Inflammatory macrophage treated with lipopolysaccharide for 4 hours (primary cell): Measurements from ENCODE around the gene CLMN.
"Not testable (repeated sequence)": the region's sequence is repeated elsewhere in the genome, so short reads cannot be mapped to it uniquely, and the experiment has no call there.

ENCODE experiments used
- DNase-seq: peaks from one replicate; pipeline ENCODE4 v3.0.0-alpha.2; 2020

Gene CLMN

GRCh38 chr14:95151561-95151960, 168.1 kb downstream of the CLMN start:
- DNase-seq, result no peak

GRCh38 chr14:95150910-95151309, 168.8 kb downstream of the CLMN start:
- no peak for DNase-seq

DNA sequence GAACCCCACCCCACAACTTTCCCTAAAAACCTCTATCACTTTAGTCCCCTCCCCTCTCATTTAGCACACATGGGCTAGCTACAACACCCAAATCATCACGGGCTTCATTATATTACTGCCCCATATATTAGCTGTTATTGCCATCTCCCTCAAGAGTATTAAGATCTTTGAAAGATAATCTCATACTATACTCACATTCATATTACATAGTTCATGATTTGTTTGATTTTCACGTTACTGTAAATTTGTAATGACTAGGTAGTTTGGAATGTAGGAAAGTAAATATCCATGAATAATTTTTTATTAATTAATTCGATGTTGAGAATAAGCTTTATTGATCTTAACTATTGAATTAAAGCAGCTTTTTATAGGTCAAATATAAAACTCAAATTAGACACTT, 170.3 kb downstream of the CLMN start:
- DNase-seq, result no peak

GRCh38 chr14:95147597-95147996, 172.1 kb downstream of the CLMN start:
- no peak for DNase-seq

- peak; percentile 88 for DNase-seq
These were observed 173.5 kb downstream of the CLMN start for GRCh38 chr14:95146079-95146771.

DNA sequence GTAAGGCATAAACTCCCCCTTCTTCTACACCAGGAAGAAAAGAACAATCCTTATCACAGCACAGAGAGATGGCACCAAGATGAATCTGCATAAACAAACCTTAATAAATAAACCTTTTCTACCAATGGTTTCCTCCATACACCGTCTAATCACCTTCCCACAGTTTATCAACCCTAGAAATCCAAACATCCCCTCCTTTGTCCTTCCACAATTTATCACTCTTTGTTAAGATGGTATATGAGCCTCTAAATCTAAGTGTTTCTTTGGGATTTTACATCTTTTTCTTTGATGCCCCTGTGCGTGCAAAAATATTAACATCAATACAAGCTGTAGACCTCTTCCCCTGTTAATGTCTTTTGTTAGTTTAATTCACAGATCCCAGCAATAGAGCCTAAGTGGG, 174.9 kb downstream of the CLMN start:
- DNase-seq, result no peak

DNA sequence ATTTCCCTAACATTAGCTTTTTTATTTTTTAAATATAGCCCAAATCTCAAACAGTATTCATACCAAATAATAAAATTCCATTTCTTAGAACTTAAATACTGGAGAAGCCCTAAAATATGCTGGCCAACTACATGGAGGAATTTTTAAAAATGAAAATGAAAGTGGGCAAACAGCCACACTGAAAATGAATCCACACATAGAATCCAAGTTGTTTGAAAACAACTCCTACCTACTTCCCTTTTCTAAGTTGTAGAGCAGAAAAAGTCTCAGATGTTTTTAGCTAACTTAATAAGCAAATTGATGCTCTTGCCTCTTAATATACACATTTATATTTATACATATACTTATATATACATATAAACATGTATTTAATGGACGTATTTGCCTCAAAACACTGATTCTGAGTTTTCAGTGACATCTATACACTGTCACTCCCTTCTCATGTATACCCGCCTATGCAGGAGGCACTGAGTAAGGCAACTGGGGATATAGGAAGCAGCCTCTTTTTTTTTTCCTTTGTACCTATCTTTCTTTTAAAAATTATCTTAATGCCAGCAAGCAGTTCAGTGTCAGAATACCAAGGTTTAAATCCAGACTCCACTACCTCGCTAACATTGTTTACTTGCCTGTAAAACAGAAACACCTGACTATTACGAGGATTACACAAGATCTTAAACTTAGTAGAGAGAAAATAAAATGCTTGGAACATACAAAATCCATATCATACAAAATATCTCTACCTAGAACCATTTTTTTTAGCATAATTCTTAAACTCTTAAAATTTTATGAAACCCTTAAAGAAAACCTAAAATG, 175.7 kb downstream of the CLMN start:
- DNase-seq, result peak; percentile 81

DNA sequence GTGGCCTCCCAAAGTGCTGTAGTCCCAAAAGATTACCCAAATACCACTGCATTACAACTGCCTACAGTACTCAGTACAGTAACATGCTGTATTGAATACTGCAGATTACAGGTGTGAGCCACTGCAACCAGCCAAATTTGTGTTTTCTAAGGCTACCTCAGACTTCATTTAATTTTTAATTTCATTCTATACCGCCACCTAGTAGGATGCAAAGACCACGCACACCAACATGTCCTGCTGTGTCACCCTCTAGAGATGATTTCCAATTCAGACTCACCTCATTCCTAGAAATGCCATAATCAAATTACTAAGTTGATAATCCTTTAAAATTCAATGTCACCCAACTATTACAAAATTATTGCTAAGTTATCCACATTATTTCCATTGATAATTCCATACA, 177.5 kb downstream of the CLMN start:
- DNase-seq, result no peak

DNA sequence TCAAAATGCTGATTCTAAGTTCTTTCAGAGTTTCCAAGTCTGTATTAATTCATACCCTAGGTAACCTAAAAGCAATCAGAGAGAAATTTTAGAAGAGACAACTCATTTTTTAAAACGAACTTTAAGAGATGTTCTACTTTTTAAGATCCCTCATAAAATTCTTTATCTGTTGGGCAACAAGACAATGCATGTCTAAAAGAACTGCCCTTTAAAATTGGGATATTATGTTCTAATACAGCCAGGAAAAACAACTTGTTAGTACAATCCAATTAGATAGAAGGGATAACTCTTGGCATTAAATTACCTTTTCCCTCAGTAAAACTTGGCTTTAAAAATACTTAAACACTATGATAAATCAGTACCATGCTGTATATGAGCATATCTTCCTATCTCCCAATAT, 178.0 kb downstream of the CLMN start:
- no peak for DNase-seq

- DNase-seq, result peak; percentile 96
These were observed 179.4 kb downstream of the CLMN start for GRCh38 chr14:95140060-95140858.

- DNase-seq, result no peak
These were observed 180.8 kb downstream of the CLMN start for GRCh38 chr14:95138876-95139275.

DNA sequence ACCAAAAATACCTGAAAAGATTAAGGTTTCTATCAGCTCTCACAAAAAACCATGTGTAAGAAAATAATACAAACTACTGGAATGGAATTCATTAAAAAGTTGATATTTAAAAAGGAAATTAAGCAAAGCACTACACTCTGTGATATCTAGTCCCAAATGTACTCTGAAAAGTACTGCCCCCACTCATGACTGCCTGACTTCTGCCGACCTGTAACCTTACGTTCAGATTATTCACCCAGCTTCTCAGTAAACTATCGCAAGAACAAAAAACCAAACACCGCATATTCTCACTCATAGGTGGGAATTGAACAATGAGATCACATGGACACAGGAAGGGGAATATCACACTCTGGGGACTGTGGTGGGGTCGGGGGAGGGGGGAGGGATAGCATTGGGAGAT, 181.3 kb downstream of the CLMN start:
- not testable (repeated sequence) for DNase-seq

GRCh38 chr14:95137804-95138167, 181.9 kb downstream of the CLMN start:
- no peak for DNase-seq

DNA sequence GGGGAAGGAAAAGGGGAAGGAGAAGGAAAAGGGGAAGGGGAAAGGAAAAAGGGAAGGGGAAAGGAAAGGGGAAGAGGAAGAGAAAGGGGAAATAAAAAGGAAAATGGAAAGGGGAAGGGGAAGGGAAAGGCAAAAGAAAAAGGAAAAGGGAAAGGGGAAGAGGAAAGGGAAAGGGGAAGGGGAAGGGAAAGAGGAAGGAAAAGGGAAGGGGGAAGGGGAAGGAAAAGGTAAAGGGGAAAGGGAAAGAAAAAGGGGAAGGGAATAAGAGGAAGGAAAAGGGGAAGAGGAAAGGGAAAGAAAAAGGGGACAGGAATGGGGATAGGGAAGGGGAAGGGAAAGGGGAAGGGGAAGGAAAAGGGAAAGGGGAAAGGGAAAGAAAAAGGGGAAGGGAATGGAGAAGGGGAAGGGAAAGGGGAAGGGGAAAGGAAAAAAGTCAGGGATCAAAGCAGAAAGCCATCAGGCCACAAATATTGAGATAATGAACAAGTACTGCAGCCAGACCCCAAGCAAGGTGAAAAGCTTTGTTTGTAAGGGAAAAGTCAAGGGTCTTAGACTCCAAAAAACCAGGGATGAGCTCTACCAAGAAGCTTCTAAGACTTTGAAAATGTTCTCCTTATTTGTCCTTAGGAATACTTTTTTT, 182.4 kb downstream of the CLMN start:
- peak; percentile 53 for DNase-seq

DNA sequence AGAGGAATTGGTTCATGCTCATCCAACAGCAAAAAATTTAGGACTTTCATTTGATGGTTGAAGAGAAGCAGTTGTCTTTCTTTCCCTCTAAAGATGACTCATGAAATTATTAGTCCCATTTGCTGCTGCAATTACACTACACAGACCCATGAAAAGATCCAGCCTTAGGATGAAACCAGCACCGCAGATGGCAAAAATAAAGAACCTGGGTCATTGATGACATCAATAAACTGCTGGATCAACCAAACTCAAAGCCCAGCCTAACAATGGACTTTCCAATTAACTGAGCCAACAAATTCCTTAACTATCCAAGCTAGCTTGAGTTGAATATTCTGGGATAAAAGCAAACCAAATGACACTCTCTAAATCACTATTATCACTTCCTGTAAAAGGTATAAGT, 183.1 kb downstream of the CLMN start:
- no peak for DNase-seq

GRCh38 chr14:95134304-95134933, 185.3 kb downstream of the CLMN start:
- peak; percentile 99 for DNase-seq

GRCh38 chr14:95133282-95133681, 186.4 kb downstream of the CLMN start:
- DNase-seq, result no peak

DNA sequence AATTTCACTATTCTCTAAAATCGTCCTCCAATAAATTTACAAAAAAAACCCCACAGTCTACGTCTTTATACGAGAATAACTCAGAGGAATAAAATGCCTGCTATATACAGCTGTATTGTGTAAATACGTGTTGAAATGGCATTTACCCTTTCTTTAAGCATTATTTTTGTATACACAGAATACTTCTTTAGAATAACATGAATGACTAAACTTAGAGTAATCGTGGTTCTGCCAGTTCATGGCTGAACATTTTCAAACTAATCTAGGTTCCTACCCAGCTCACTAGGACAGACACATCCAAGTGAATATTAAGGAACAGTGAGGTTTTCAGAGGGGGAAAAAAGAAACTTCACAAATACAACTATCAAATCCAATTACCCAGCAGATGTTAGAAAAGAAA, 186.9 kb downstream of the CLMN start:
- DNase-seq, result no peak
